Loucy (cell line): ENCODE data around the gene CAPZA2.

ENCODE experiments used
- EZH2phosphoT487 ChIP-seq: fragments of 200-600 bp; IDR thresholded peaks from 2 replicates; pipeline ENCODE4 v1.6.1; 2018; ENCODE audit warnings: antibody characterized with exemption, mild to moderate bottlenecking, moderate library complexity, borderline replicate concordance
- TF ChIP-seq, protein P1 (sequence below): fragments of 200-600 bp; sonication (generic); conservative IDR thresholded peaks from 2 replicates; pipeline ENCODE4 v1.5.1; 2014; ENCODE audit warnings: mild to moderate bottlenecking, antibody characterized with exemption, low read length

DNA sequence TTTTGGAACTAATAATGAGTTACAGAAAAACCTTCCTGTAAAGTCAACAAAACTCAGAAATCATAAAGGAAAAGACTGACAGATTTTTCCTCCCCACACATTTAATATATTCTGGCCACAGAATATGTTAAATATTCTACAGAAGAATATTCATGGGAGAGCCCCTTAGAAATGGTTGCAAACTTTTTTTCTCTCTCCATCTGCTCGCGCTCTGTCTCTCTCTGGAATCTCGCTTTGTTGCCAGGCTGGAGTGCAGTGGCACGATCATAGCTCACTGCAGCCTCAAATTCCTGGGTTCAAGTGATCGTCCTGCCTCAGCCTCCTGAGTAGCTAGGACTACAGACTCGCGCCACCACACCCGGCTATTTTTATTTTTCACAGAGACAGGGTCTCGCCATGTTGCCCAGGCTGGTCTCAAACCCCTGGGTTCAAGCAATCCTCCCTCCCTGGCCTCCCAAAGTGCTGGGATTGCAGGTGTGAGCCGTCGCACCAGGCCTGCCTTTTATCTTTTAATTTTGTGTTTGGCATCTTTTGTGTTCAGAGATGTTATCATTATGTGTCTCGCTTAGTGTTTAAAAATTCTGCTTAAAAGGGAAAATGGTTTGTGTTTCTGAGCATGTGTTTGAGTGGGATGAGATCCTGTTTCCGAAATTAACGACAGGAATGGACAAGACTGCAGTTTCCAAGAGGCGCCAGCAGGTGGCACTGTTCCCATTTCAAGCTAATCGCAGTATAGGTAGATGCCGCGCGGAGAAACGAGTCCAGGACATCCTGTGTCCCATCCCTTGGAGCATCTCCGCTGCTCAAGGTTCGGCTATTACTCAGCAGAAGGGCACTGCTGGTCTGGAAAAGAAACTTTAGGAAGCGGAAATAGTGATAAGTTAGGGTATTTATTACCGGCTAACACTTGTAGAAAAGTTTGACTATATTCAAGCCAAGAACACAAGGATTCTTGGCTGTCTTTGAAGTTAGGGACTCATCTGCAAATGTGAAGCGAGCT lies 67.8 kb downstream of the CAPZA2 start:
- TF ChIP-seq, protein P1, sequence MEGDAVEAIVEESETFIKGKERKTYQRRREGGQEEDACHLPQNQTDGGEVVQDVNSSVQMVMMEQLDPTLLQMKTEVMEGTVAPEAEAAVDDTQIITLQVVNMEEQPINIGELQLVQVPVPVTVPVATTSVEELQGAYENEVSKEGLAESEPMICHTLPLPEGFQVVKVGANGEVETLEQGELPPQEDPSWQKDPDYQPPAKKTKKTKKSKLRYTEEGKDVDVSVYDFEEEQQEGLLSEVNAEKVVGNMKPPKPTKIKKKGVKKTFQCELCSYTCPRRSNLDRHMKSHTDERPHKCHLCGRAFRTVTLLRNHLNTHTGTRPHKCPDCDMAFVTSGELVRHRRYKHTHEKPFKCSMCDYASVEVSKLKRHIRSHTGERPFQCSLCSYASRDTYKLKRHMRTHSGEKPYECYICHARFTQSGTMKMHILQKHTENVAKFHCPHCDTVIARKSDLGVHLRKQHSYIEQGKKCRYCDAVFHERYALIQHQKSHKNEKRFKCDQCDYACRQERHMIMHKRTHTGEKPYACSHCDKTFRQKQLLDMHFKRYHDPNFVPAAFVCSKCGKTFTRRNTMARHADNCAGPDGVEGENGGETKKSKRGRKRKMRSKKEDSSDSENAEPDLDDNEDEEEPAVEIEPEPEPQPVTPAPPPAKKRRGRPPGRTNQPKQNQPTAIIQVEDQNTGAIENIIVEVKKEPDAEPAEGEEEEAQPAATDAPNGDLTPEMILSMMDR, result peak; percentile 99
- TF ChIP-seq EZH2phosphoT487, result no peak
